Cardiac fibroblast (primary cell): ENCODE measurements around the gene SHKBP1.
A peak's percentile ranks its signal among the peaks of the same experiment; 100 is the strongest.

ENCODE experiments used
- DNase-seq, 2 donors: peaks; one replicate each; pipeline versions ENCODE4 v3.0.0 to v3.0.0-alpha.2; 2010; ENCODE audit warnings: low read depth in 2 of 2
- H3K4me3 ChIP-seq, 2 donors: replicated peaks in 1 of 2; 1 replicate in 1 of 2; 2 replicates in 1 of 2; pipeline ENCODE4 v1.5.1; 2011; ENCODE audit warnings: low read depth in 2 of 2, low read length in 2 of 2, mild to moderate bottlenecking in 2 of 2, moderate library complexity in 1 of 2
- TF ChIP-seq, protein P1 (sequence below): IDR thresholded peaks from one replicate; pipeline ENCODE4 v1.5.1; 2011; ENCODE audit warnings: low read depth, mild to moderate bottlenecking, low read length, inconsistent platforms

SHKBP1 gene

DNA sequence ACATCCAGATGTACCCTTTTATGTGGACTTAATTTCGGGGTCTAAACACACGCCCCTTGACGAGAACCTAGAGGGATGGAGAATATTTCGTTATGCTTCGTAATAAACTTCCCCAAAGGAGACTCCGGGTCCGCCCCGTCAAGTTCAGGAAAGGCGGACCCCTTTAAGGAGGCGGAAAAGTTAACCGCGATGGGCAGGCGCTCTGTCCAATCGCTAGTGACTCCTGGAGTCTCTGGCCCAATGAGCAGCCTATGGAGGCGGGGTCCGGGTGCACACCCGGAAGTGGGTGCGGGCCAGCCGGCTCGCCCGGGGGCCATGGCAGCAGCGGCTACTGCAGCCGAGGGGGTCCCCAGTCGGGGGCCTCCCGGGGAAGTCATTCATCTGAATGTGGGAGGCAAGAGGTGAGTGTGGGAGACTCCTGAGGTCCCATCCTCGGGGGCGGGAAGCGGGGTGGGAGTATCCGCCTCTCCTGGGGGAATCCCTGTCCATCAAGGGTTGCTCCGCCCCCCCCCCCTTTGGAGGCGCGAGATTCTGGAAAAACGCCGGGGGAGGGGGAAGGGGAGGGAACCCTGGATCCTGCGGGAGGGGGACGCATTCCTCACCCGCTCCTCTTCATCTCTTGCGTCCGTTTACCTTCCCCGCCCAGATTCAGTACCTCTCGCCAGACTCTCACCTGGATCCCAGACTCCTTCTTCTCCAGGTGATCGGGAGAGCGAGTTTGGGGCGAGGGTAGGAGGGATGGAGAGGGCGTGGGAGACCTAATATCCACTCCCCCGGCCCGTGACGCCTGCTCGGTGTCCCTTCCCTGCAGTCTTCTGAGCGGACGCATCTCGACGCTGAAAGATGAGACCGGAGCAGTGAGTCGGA lies at the start of gene SHKBP1:
Gene SHKBP1 (plus strand): TSS at position 289 of the 867 bp plus-strand sequence. CDS start 27 bp downstream, at position 316.
- H3K4me3 ChIP-seq, result peak within 1 kb of the TSS; percentile 89 to 91
- peak; percentile 97 for DNase-seq
- TF ChIP-seq, protein P1, sequence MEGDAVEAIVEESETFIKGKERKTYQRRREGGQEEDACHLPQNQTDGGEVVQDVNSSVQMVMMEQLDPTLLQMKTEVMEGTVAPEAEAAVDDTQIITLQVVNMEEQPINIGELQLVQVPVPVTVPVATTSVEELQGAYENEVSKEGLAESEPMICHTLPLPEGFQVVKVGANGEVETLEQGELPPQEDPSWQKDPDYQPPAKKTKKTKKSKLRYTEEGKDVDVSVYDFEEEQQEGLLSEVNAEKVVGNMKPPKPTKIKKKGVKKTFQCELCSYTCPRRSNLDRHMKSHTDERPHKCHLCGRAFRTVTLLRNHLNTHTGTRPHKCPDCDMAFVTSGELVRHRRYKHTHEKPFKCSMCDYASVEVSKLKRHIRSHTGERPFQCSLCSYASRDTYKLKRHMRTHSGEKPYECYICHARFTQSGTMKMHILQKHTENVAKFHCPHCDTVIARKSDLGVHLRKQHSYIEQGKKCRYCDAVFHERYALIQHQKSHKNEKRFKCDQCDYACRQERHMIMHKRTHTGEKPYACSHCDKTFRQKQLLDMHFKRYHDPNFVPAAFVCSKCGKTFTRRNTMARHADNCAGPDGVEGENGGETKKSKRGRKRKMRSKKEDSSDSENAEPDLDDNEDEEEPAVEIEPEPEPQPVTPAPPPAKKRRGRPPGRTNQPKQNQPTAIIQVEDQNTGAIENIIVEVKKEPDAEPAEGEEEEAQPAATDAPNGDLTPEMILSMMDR, result no peak

- DNase-seq, result no peak
- TF ChIP-seq, protein P1, result no peak
- H3K4me3 ChIP-seq, result no peak overlapping the region
Observed at GRCh38 chr19:40528078-40528477, 48.6 kb upstream of the SHKBP1 start.

DNA sequence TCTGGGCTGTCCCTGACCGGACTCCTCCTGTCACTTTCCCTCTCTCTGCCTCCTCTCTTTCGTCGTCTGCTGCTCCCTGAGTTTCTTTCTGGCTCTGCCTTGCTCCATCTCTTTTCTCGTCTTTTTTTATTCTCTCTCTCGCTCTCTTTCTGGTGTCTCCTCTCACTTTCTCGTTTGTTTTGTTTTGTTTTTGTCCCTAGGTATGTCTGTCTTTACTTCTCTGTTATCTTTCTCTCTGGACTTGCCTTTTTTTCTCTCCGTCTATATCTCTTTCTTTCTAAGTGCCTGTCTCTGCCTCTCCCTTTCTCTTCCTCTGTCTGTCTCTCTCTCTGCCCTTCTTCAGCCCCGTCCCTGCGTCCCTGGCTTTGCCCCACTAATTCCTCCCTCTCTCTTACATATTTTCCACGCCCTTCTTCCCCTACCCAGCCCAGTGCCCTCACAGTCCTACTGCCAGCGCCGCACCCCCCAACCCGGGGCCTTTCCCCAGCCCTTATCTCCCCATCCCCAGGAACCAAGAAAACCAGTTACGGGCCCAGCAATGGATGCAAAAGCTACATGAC lies 48.1 kb upstream of the SHKBP1 start:
- no peak overlapping the region for H3K4me3 ChIP-seq
- no peak for DNase-seq
- TF ChIP-seq, protein P1, result no peak

- peak overlapping the region; percentile 27 to 33 for H3K4me3 ChIP-seq
- TF ChIP-seq, protein P1, result peak; percentile 88
- peak; percentile 79 to 82 for DNase-seq
Observed at GRCh38 chr19:40529093-40529954, 47.3 kb upstream of the SHKBP1 start.

GRCh38 chr19:40530091-40530901 lies 46.4 kb upstream of the SHKBP1 start:
- H3K4me3 ChIP-seq, result no peak overlapping the region
- no peak for DNase-seq

More at GRCh38 chr19:40530091-40530901, 46.4 kb upstream of the SHKBP1 start:
- TF ChIP-seq, protein P1, result no peak
